Activated CD8-positive, alpha-beta memory T cell treated with anti-CD3 and anti-CD28 coated beads, Interleukin-2, amount 50 U/mL, for 1 hour (primary cell): ENCODE measurements around the gene ORC4.
"Not testable (repeated sequence)": the region's sequence is repeated elsewhere in the genome, so short reads cannot be mapped to it uniquely, and the experiment has no call there.

ENCODE experiments used
- DNase-seq: peaks from one replicate; pipeline ENCODE4 v3.0.0-alpha.2; 2020; ENCODE audit errors: extremely low read depth

The ORC4 gene

GRCh38 chr2:148014616-148015015 lies 5.9 kb downstream of the ORC4 start:
- DNase-seq: no peak

DNA sequence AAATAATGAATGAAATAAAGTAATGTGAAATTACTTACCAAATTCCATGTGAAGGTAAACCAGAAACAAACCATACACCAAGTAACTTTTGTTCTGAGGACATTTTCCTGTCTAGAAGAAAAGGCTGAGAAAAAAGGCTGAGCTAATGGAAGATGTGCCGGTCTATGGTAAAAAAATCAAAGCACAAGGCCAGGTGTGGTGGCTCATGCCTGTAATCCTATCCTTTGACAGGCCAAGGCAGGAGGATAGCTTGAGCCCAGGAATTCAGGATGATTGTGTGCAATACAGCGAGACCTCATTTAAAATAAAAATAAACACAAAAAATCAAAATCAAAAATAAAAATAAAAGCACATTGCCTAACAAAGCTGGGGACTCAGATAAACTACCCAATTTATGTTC lies 6.7 kb downstream of the ORC4 start:
- no peak for DNase-seq

GRCh38 chr2:148008411-148008810 lies 12.1 kb downstream of the ORC4 start:
- DNase-seq: not testable (repeated sequence)

GRCh38 chr2:148007219-148007900 lies 13.2 kb downstream of the ORC4 start:
- DNase-seq: no peak

DNA sequence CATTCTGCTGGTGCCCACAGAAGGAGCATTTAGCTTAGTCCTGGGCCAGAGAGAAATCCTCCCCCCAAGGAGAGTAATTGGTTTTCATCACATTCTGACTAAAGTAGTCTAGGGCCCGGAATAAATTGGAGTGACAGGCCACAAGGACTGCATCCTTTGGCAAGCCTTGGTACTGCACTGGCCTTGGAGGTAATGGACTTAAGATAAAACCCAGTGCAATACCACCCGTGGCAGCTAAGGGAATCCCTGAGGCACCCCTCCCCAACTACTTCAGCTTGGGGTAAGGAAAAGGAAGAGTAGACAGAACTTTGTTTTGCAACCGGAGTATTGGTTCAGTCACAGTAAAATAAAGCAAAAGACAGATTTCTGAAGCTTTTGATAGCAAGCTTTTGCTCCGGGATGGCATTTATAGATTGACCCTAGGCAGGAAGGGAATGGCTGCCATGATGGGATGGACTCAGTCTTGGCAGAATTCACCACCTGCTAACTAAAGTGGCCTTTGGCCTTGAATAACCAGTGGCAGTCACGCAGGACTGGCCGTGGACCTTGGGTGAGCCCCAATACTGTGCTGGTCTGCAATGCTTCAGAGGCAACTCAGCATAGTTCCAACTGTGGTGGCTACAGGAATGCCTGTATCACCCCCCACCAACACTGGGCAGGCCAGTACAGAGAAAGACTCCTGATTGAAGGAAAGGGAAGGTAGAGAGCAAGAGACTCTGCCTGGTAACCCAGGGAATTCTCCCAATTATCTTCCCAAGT lies 14.1 kb downstream of the ORC4 start:
- DNase-seq: no peak

DNA sequence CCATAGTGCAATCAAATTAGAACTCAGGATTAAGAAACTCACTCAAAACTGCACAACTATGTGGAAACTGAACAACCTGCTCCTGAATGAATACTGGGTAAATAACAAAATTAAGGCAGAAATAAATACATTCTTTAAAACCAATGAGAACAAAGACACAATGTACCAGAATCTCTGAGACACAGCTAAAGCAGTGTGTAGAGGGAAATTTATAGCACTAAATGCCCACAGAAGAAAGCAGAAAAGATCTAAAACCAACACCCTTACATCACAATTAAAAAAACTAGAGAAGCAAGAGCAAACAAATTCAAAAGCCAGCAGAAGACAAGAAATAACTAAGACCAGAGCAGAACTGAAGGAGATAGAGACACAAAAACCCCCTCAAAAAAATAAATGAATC lies 18.1 kb downstream of the ORC4 start:
- not testable (repeated sequence) for DNase-seq

GRCh38 chr2:148000095-148000494 lies 20.4 kb downstream of the ORC4 start:
- no peak for DNase-seq

GRCh38 chr2:147999126-147999525 lies 21.4 kb downstream of the ORC4 start:
- DNase-seq: no peak

GRCh38 chr2:147998203-147998602 lies 22.3 kb downstream of the ORC4 start:
- DNase-seq: no peak

GRCh38 chr2:147996828-147997227 lies 23.7 kb downstream of the ORC4 start:
- DNase-seq: no peak

DNA sequence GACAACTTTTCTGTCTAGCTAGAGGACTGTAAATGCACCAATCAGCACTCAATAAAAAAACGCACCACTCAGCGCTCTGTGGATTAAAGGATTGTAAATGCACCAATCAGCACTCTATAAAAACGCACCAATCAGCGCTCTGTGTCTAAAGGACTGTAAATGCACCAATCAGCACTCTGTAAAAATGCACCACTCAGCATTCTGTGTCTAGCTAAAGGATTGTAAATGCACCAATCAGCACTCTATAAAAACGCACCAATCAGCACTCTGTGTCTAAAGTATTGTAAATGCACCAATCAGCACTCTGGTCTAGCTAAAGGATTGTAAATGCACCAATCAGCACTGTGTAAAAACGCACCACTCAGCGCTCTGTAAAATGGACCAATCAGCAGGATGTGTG lies 25.6 kb downstream of the ORC4 start:
- not testable (repeated sequence) for DNase-seq

GRCh38 chr2:147989809-147990403 lies 30.6 kb downstream of the ORC4 start:
- DNase-seq: no peak

DNA sequence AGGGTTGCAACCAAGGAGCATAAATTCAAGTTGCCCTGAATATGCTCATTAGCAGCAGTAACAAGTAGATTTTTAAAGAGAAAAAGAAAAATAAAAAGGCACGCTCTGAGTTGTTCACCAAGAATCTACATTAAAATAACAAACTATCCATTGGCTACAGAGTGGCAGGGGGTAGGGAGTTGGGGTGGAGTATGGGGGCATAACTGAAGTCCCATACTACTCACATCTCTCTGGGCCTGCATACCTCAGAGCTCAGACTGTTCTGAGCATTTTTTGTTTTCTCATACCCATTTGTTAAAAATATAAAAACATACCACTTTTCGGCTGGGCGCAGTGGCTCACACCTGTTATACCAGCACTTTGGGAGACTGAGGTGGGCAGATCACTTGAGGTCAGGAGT lies 31.4 kb downstream of the ORC4 start:
- no peak for DNase-seq

DNA sequence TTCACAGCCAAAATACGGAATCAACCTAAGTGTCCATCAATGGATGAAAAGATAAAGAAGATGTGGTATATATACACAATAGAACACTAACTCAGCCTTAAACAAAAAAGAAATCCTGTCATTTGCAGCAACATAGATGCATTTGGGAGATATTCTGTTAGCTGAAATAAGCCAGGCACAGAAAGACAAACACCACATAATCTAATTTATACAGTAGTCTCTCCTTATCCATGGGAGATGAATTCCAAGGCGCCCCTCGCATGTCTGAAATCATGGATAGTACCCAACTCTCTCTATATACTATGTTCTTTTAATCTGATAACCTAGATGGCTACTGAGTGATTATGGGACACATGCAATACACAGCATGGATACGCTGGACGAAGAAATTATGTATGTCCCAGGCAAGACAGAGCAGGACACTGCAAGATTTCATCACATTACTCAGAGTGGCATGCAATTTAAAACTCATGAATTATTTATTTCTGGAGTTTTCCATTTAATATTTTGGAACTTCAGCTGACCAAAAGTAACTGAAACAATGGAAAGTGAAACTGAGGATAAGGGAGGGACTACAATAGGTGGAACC lies 39.5 kb downstream of the ORC4 start:
- no peak for DNase-seq

DNA sequence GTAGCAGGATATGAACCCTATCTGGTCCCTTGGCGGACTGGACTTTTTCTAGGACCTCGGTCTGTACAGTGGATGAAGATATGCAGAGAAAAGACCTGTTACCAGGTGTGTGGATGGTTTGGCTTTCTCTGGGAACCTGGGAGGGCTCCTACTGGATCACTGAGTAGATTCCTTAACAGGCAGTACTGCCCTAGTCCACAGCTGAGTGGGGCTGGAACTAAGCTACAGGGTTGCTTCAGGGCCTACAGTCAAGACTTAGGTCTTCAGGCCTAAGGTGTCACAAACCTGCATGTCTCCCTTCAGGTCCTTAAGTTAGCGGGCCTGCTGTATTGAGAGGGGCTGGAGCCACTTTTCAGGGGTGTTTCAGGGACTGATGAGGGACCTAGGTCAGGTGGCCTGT lies 42.9 kb downstream of the ORC4 start:
- no peak for DNase-seq

DNA sequence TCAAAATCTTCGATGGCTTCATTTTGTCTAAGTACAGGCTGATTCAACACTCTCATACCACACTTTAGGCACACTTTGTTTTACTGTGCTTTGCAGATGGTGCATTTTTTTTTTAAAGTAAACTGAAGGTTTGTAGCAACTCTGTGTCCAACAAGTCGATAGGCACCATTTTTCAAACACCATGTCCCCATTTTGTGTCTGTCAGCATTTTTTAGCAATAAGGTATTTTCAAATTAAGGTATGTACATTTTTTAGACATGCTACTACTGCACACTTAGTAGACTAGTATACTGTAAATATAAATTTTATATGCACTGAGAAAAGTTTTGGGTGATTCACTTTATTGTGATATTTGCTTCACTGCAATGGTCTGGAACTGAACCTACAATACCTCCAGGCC lies 44.4 kb downstream of the ORC4 start:
- no peak for DNase-seq

- DNase-seq: no peak
Measured at GRCh38 chr2:147968571-147968970, 52.0 kb downstream of the ORC4 start.

- no peak for DNase-seq
Measured at GRCh38 chr2:147952118-147952517, 68.4 kb downstream of the ORC4 start.

GRCh38 chr2:147945660-147946059 lies 74.9 kb downstream of the ORC4 start:
- DNase-seq: no peak

DNA sequence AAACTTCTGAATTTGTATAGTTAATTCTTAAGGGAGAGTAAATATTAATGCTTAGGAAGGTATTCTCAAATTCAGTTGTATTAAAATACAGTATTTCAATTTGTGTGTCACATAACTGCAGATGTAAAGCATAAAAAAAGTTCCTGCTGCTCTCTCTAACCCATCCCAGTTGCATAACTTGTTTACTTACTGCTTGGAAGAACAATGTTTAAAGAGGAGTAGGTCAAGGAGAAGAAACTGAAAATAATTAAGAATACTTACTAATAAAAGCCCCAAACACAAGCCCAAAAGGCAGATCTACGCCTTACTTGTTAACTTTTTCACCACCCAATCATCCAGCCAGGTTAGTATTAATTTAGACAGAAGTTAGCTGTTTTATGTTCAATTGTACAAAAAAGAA lies 81.2 kb downstream of the ORC4 start:
- no peak for DNase-seq

GRCh38 chr2:147937744-147938349 lies 82.7 kb downstream of the ORC4 start:
- no peak for DNase-seq

DNA sequence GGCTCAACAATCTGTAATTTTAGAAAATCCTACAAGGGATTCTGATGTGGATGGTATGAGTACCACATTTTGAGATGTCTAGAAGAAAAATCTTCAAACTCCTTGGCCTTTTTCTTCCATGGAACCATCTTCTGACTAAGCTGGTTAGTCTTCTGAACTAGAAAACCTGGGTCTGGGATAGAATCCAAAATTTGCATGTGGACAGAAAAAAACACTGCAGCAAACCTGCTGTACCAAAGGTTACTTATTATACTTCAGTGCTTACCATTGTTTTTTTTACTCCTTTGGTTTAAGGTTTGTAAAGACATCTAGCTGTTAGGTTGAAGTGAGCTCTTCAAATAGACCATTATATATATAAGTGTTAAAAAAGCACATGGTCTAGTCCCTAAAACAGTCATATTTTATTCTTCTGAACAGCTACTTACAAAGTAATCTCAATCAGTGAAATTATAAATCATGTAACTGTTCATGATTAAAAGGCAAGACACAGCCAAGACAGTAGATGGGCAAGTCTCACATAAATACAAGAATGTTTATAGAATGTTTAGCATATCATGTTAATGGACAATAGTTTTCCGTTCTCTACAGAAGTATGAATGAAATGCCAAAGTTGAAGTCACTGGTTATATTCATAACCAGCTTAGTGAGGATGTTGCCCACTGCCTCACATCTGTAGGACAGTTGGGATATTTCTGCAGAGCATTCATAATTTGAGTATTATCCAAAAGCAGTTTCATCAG lies 85.5 kb downstream of the ORC4 start:
- DNase-seq: no peak
